Type B pancreatic cell (in vitro differentiated cells): ENCODE measurements around the gene FAM3B. TPM values are rescaled to one million over a fixed set of nuclear protein-coding genes. Genes with fewer than 3 reads are reported as not detected.

Experiments used
- DNase-seq: peaks from one replicate; pipeline ENCODE4 v3.0.0; 2021; ENCODE audit warnings: mixed read lengths; ENCODE audit not compliant: unreplicated experiment; ENCODE audit errors: extremely low spot score
- H3K27ac Mint-ChIP-seq: 2 replicates; pipeline ENCODE4 v1.8.0; 2021; ENCODE audit warnings: mild to moderate bottlenecking, mixed read lengths
- H3K27me3 Mint-ChIP-seq: 2 replicates; pipeline ENCODE4 v1.8.0; 2021; ENCODE audit warnings: mixed read lengths
- H3K36me3 Mint-ChIP-seq: 2 replicates; pipeline ENCODE4 v1.8.0; 2021; ENCODE audit warnings: mixed read lengths
- H3K4me1 Mint-ChIP-seq: one replicate; pipeline ENCODE4 v1.8.0; 2021; ENCODE audit warnings: mixed read lengths; ENCODE audit not compliant: unreplicated experiment
- H3K4me3 Mint-ChIP-seq: 2 replicates; pipeline ENCODE4 v1.8.0; 2021; ENCODE audit warnings: mild to moderate bottlenecking, mixed read lengths
- H3K9me3 Mint-ChIP-seq: 2 replicates; pipeline ENCODE4 v1.8.0; 2021; ENCODE audit warnings: mixed read lengths
- CTCF ChIP-seq: fragments of 200-600 bp; sonication (generic); conservative IDR thresholded peaks from 2 replicates; pipeline ENCODE4 v1.5.0; 2021; ENCODE audit warnings: antibody characterized with exemption, mild to moderate bottlenecking
- total RNA-seq: library from RNA; stranded (reverse); gene quantifications from 2 replicates; pipeline ENCODE4 v1.2.1, GENCODE V29; 2021; ENCODE audit warnings: low replicate concordance

Gene FAM3B
- total RNA-seq, 1 donor from 2014 or later, result 10.3 TPM

GRCh38 chr21:41361786-41362604, 45.4 kb downstream of the FAM3B start, which contains the start of gene MX2:
Gene MX2 (plus strand): TSS chr21:41362027. CDS start chr21:41376907, 14,880 bp downstream.
- Mint-ChIP-seq H3K36me3 (no peaks in the 10 kb centered on the region), H3K9me3 (no peaks in the 10 kb centered on the region), H3K4me1 (peaks cover 6% of the 10 kb centered on the region), H3K27ac (peak within 1 kb of the TSS; percentile 76), H3K4me3 (peak within 1 kb of the TSS; percentile 16), H3K27me3 (no peaks in the 10 kb centered on the region)
- TF ChIP-seq CTCF, result no peak
- DNase-seq, result no peak

GRCh38 chr21:41362605-41363369, 46.2 kb downstream of the FAM3B start:
- TF ChIP-seq CTCF, result no peak
- Mint-ChIP-seq H3K27me3 (no peaks in the 10 kb centered on the region), H3K4me3 (no peak overlapping the region), H3K36me3 (no peaks in the 10 kb centered on the region), H3K4me1 (peaks cover 6% of the 10 kb centered on the region), H3K9me3 (no peaks in the 10 kb centered on the region), H3K27ac (peak overlapping the region; percentile 76)
- DNase-seq, result no peak

GRCh38 chr21:41363370-41364270, 47.0 kb downstream of the FAM3B start:
- no peaks in the 10 kb centered on the region for H3K27me3 Mint-ChIP-seq
- DNase-seq, result peak; percentile 58
- TF ChIP-seq CTCF, result no peak
- peaks cover 6% of the 10 kb centered on the region for H3K4me1 Mint-ChIP-seq
- no peaks in the 10 kb centered on the region for H3K36me3 Mint-ChIP-seq
- H3K4me3 Mint-ChIP-seq, result no peak overlapping the region
- no peak overlapping the region for H3K27ac Mint-ChIP-seq
- no peaks in the 10 kb centered on the region for H3K9me3 Mint-ChIP-seq

- Mint-ChIP-seq H3K27ac (no peak overlapping the region), H3K36me3 (no peaks in the 10 kb centered on the region), H3K4me1 (peaks cover 6% of the 10 kb centered on the region), H3K9me3 (no peaks in the 10 kb centered on the region), H3K4me3 (no peak overlapping the region), H3K27me3 (peaks cover 2% of the 10 kb centered on the region)
- no peak for TF ChIP-seq CTCF
- no peak for DNase-seq
These were observed 47.7 kb downstream of the FAM3B start for GRCh38 chr21:41364308-41364707.
